SKM-1 (cell line): Measurements from ENCODE around the gene TUFM.
A peak's percentile ranks its signal among the peaks of the same experiment; 100 is the strongest.
"Not testable (repeated sequence)": the region's sequence is repeated elsewhere in the genome, so short reads cannot be mapped to it uniquely, and the experiment has no call there.

Experiments
- DNase-seq: peaks from one replicate; lab custom pipeline; 2025; ENCODE audit not compliant: unreplicated experiment; lab: John Stamatoyannopoulos, UW

The TUFM gene

DNA sequence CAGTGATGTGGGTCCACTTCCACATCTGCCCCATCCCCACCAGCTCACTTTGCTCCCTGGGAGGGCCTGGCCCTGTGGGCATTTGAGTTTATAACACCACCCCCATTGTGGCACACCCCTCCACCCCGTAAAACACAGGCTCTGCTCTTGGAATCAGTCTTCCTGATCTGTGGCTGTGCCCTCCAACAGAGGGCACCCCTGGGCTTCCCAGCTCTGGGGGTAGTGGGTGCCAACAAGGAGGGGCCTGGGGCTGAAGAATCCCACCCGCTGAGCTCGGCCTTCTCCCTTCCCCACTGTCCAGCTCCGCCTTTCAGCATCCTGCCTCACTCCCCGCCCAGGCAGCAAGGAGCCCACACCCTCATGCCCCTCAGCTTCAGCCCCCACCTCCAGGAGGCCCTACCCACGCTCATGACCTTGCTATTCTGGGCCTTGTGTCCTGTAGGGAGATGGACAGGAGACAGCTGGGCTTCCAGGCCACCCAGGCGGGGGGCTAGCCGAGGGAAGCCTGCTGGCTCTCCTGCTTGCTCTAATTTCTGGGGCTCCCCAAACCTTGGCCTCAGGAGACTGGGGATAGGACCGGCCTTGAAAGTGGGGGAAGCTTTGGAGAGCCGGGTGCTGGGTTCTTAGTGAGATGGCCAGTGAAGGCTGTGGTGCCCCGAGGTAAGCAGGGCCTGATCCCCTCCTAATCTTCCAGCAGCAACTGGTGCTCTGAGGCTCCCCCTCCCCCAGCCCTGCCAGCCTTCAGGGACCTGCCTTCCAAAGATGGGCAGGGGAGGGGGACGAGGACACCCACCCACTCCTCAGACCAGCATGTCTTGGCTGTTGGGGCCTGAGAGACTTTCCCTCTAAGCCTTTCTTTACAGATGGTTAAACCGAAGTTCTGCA, 29.2 kb upstream of the TUFM start:
- no peak for DNase-seq

GRCh38 chr16:28874406-28874805, 28.3 kb upstream of the TUFM start:
- no peak for DNase-seq

GRCh38 chr16:28873543-28874201, 27.5 kb upstream of the TUFM start:
- DNase-seq: no peak

- DNase-seq: no peak
Observed at GRCh38 chr16:28872952-28873351, 26.8 kb upstream of the TUFM start.

GRCh38 chr16:28869201-28869600, 23.1 kb upstream of the TUFM start:
- DNase-seq: no peak

DNA sequence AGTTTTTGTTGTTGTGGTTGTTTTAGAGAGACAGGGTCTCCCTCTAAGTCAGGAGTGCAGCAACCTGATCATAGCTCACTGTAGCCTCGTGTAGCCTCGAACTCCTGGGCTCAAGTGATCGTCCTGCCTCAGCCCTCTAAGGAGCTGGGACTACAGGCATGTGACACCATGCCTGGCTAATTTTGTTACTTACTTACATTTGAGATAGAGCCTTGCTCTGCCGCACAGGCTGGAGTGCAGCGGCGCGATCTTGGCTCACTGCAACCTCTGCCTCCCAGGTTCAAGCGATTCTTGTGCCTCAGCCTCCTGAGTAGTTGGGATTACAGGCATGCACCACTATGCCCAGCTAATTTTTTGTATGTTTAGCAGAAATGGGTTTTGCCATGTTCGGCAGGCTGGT, 21.5 kb upstream of the TUFM start:
- DNase-seq: not testable (repeated sequence)

GRCh38 chr16:28867241-28867640, 21.1 kb upstream of the TUFM start:
- DNase-seq: no peak

DNA sequence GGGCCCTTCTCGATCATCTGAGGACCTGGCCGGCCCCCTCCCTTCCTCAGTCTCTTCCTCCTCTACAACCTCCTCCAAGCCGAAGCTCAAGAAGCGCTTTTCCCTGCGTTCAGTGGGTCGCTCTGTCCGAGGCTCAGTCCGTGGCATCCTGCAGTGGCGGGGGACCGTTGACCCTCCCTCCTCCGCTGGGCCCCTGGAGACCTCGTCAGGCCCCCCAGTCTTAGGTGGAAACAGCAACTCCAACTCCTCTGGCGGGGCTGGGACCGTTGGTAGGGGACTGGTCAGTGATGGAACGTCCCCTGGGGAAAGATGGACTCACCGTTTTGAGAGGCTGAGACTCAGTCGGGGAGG, 20.3 kb upstream of the TUFM start:
- DNase-seq: no peak

DNA sequence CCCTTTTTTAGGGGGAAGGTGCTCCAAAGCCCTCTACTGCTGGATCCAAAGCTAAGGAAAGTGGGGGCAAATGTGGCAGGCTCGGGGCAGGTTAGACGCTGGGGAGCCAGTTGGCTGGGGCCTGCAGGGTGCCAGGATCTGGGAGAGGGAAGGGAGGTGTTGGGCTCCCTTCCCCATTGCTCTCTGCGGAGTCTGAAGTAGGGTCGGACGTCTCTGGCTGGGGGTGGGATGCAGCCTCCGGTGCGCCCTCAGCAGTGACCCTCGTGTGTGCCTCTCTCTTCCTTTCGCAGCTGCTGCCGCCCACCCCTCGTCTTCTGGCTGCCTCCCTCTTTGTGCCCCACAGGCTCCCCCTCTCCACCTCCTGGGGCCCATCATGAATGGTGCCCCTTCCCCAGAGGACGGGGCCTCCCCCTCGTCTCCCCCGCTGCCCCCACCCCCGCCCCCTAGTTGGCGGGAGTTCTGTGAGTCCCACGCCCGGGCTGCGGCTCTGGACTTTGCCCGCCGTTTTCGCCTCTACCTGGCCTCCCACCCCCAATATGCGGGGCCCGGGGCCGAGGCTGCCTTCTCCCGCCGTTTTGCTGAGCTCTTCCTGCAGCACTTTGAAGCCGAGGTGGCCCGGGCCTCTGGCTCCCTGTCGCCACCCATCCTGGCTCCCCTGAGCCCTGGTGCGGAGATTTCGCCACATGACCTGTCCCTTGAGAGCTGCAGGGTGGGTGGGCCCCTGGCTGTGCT, 19.7 kb upstream of the TUFM start:
- no peak for DNase-seq

- DNase-seq: no peak
Observed at GRCh38 chr16:28865001-28865688, 19.0 kb upstream of the TUFM start.

GRCh38 chr16:28863929-28864793, 18.0 kb upstream of the TUFM start:
- DNase-seq: no peak

DNA sequence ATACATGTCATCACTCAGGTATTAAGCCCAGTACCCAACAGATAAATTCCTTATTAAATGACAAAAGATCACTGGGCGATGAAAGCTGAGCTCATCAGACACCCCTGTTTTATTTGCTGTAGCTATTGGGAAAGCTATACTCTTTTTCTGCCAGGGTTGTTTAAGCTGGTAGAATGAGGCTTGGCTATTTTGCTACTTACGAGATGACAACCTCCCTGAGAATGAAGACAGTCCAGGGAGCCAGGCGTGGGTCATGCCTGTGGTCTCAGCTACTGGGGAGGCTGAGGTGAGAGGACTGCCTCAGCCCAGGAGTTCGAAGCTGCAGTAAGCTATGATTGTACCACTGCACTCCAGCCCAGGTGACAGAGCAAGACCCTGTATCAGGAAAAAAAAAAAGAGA, 13.2 kb upstream of the TUFM start:
- DNase-seq: no peak

- DNase-seq: no peak
Observed at GRCh38 chr16:28858421-28858820, 12.3 kb upstream of the TUFM start.

GRCh38 chr16:28846933-28847273, 755 bp upstream of the TUFM start:
- DNase-seq: no peak

- no peak for DNase-seq
Observed at GRCh38 chr16:28845761-28846079, 428 bp downstream of the TUFM start.

DNA sequence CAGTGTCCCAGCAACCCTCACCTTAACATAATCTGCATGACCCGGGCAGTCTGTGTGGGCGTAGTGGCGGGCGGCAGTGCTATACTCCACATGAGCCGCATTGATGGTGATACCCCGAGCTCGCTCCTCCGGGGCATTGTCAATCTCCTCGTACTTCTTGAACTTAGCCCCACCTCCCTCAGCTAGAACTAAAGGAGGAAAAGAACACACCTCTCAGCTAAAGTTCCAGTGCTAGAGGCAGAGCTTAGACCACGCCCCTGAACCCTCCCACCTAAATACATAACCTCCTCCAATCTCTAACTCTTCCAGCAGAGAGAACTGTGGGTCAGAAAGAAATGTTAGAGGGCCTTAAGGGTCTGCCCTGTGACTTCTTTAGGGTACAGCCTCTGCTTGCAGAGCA, 855 bp downstream of the TUFM start:
- DNase-seq: peak; percentile 12

DNA sequence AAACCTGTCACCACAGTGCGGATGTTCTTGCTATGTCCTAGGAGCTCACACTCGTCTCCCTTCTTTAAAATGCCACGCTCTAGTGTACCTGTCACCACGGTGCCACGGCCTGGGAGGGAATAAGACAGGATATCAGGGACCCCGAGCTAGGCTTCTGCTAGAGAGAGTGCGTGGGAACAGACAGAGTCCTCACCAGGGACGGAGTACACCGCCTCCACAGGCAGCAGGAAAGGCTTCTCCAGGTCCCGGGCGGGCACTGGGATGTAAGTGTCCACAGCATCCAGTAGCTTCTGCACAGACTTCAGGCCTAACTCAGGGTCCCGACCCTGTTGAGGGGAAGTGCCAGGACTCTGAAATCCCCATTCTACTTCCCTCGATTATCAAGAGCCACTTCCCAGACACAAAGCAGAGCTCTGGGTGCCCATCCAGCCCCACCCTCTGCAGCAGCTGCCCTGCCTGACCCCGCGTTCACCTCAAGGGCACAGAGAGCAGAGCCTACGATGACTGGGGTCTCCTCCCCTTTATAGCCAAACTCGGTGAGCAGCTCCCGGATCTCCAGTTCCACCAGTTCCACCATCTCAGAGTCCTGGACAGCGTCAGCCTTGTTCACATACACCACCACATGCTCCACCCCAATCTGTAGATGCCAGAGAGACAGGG, 1.8 kb downstream of the TUFM start:
- no peak for DNase-seq

GRCh38 chr16:28843766-28844165, 2.4 kb downstream of the TUFM start:
- no peak for DNase-seq

DNA sequence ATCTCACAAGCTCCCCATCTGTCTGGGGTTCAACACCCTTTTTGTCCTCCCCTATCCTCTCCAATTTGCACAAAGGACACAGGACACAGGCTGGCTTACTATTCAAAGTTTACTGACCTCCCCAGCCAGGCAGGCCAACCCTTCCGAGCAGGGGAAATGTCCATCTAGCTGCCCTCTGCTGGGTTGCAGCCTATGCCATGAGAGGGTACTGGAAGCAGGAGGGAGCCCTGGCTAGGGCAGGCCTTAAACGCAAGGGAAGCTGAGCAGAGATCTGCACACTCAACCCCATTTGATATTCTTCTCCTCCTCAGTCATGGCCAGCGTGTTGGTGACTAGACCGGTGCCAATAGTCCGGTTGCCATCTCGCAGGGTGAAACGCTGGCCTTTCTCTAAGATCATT, 3.5 kb downstream of the TUFM start:
- no peak for DNase-seq

- no peak for DNase-seq
Observed at GRCh38 chr16:28839899-28840298, 6.2 kb downstream of the TUFM start.
